HG02571 (cell line): Measurements from ENCODE around the gene DRD4.

ENCODE experiments used
- ATAC-seq: cut with Tn5 transposase; IDR thresholded peaks from one replicate; pipeline ENCODE4 v1.9.1; 2021; ENCODE audit warnings: mild to moderate bottlenecking, moderate library complexity; ENCODE audit not compliant: unreplicated experiment

Gene DRD4

DNA sequence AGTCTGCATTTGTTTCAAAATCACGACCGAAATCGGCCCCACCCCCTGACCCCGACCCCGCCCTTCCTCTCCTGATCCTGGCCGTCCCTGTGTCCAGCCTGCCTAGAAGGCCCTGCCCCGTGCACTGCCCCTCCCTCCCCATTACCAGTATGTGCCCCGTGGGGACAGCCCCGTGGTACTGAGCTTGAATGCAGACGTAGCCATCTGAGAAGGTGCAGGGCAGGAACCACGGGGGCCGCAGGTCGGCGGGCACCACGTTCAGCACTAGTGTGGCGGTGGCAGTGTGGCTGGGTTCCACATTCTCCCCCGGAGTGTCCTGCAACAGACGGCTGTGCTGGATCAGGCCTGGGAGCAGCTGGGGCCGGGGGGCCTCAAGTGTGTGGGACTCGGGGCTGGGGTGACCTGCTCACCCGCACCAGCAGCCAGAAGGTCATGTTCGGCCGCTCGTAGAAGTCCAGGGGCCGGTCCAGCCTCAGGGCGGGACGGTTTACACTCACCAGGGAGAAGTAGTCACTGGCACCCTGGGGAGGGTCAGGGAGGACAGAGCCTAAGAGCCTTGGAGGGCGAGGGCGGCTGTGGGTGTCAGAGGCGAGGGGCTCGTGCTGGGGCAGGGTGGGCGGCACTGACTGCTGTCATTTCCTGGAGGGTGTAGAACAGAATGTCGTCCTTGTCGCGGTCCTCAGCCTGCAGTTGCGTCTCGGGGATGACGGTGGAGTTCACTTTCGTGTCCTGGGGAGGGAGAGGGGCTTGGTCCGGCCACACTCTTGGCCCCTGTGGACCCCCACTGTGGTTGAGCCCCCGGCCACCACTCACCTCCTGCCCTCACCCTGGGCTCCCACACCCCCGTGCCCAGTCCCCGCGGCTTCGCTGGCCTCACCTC is 15.9 kb upstream of the DRD4 start:
- no peak for ATAC-seq

- ATAC-seq = no peak
Observed at GRCh38 chr11:621838-622237, 15.2 kb upstream of the DRD4 start.

DNA sequence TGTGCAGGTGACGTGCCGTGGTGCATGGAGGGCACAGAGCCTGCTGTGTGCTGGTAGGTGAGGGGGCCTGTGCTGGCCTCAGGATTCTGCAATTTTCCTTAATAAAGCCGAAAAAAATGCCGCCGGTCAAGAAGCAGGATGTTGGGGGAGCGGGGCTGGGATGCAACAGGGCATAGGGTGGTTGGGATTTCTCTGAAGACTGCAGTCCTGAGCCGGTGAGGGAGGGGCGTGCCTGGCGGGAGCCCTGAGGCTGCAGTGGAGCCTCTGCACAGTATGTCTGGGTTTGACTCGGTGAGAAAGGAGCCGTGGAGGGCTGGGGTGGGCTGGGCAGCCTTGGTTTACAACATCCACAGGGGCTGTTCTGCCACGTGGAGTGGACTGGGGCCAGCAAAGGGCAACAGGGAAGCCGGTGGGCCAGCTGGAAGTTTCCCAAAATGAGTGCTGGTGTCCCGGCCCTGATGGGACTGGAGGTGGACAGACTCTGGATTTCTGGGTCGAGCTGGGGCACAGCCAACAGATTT is 13.7 kb upstream of the DRD4 start:
- ATAC-seq = no peak

GRCh38 chr11:623999-624704 is 12.9 kb upstream of the DRD4 start:
- no peak for ATAC-seq

- ATAC-seq = no peak
Observed at GRCh38 chr11:624705-625635, 12.1 kb upstream of the DRD4 start, which contains the start of gene CDHR5. Gene CDHR5, minus strand, starts transcription at chr11:624955. Its CDS starts 53 bp downstream, at chr11:624902.

DNA sequence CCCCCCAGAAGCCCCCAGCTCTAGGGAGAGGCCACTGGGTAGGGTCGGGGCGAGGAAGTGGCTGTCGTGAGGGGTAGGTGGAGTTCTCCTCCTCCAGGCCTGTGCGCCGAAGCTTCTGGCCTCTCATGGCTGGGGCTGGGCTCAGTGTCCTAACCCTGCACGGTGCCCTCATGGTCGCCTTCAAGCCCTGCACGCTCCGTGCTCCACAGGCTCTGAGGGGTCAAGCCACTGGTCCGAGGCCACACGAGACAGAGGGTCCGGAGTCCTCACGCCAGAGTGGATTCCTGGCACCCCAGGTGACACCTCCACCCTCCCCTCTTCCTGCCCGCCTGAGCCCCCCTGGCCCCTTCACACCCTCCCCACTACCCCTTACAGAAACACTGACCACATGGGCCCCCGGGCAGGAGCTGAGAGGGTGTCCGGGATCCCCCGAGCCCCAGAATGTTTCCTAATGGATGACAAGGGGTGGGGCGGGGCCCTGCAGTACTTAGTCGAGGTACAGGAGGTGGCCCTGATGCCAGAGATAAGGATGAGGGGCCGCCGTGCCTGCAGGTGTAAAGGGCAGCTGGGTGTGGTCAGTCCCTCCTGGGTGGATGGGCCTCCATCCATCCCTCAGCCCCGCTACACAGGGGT is 11.3 kb upstream of the DRD4 start:
- no peak for ATAC-seq

DNA sequence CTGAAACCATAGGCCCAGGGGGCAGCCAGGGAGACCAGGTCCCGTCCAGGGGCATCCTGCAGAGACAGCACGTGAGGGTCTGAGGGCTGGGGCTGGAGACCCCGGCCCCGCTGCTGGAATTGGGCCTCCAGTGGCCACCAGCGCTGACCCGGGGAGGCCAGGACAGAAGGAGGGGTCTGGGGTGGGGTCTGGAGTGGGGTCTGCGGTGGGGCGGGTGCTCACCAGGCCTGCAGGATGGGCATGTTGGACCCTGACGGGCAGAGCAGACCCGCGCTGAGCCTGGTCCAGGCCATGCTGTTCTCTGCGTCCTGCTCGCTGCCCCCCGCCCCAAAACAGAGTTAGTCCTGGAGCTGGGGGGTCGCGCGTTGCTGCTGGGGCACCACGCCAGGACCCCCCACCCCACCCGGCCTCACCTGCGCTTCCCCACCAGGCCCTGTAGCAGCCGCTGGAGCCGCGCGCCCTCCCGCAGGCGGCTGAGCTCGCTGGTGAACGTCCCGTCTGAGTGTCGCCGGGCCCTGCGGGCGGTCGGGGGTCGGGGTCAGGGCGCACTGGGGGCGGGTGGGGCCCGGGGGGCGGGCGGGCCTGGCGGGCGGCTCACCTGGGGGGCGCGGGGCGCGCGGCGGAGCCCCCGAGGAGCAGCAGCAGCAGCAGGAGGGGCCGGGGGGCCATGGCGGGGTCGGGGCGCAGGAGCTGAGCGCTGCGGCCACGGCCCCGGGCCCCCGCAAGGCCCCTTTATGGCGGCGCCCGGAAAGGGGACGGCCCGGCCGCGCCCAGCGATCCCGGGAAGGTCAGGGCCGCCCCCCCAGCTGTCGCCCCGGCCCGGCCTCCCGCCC is 10.4 kb upstream of the DRD4 start, which contains the start of gene SCT:
TSS of gene SCT (minus strand) at position 707 of the 833 bp plus-strand sequence. CDS start at position 669, 38 bp downstream.
- no peak for ATAC-seq

GRCh38 chr11:627308-627576 is 9.8 kb upstream of the DRD4 start:
- ATAC-seq = no peak

DNA sequence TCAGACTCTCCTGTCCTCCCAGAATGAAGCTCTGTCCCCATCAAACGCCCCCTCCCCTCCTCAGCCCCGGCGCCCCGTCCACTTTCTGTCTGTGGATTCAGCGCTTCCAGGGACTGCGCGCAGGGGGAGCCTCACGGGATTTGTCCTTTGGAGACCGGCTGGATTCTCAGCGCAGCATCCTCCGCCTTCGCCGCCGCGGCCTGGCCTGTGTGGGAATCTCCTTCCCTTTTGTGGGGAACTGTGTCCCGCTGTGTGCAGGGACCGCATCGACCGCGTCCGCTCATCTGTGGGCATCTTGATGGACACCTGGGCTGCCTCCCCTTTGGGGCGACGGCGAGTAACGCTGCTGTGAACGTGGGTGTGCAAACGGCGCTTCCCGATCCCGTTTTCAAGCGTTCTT is 9.0 kb upstream of the DRD4 start:
- ATAC-seq = no peak

DNA sequence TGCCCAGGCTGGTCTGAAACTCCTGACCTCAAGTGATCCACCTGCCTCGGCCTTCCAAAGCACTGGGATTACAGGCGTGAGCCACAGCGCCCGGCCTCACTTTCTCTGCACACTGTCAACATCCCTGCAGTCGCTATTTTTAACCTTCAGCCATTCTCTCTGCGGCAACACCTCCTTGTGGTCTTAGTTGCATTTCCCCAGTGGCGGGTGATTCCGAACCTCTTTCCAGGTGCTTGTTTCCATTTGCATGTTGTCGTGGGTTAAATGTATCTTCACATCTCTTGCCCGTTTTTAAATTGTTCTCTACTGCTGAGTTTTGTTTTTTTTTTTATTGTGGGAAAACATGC is 7.9 kb upstream of the DRD4 start:
- ATAC-seq = no peak

GRCh38 chr11:630871-631270 is 6.2 kb upstream of the DRD4 start:
- no peak for ATAC-seq

- ATAC-seq = no peak
Observed at GRCh38 chr11:635945-636510, 1.0 kb upstream of the DRD4 start.

GRCh38 chr11:637333-637592 is 194 bp downstream of the DRD4 start:
- no peak for ATAC-seq

DNA sequence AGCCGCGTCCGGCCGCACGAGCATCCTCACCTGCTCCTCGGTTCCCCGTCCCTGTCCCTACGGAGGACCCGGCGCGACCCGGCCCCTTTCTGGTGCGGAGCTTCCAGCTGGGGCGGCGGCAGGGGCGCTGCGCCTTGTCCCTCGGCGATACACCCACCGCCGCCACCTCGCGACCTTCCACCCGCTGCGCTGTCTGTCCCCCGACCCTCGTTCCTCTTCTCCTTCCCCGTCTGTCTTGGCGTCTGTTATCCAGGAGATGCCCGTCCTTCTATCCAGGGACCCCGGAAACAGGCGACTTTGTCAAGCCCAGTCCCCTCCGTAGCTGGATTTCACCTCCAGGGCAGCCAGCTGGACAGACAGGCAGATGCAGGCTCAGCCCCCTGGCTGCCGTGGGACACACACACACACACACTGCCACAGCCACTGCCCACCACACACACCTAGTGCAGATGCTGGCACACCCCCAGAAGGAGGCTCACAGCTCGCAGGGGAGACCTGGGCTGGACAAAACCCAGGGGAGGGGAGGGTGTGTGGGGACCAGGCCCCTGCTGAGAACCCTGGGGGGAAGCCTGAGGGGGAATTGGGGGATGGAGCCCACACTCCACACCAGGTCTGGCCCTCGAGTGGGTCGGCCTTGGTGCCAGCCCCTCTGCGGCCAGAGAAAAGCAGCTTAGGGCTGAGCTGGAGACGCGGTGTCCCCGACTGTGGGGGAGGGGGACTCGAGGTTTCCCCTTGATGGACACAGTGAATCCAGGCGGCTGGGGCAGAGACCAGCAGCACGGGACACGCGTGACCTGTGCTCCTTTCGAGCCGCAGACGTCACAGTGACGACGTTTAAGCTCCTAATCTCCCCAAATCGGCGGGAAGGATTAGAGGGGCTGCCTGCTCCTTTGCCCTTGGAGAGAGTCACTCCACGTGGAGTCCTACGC is 788 bp downstream of the DRD4 start:
- ATAC-seq = no peak

DNA sequence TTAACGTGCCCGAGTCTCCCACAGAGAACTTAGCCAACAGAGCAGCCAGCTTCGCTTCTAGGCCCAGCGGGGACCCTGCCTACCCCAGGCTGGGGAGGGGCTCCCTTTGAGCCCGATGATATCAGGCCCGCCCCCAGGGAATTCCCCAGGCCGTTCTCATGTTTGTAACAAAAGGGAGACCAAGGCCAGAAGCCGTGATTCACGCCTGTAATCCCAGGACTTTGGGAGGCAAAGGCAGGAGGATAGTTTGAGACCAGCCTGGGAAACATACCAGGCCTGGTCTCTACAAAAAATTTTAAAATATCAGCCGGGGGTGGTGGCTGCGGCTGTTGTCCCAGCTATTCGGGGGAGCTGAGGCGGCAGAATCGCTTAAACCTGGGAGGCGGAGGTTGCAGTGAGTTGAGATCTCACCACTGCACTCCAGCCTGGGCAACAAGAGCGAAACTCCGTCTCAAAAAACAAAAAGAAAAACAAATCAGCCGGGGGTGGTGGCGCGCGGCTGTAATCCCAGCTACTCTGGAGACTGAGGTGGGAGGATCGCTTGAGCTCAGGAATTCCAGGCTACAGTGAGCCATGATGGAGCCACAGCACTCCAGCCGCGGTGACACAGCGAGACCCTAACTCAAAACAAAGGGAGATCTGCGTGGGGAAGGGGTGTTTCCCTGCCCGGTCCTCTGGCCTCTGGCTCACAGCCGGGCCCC is 1.7 kb downstream of the DRD4 start:
- no peak for ATAC-seq

DNA sequence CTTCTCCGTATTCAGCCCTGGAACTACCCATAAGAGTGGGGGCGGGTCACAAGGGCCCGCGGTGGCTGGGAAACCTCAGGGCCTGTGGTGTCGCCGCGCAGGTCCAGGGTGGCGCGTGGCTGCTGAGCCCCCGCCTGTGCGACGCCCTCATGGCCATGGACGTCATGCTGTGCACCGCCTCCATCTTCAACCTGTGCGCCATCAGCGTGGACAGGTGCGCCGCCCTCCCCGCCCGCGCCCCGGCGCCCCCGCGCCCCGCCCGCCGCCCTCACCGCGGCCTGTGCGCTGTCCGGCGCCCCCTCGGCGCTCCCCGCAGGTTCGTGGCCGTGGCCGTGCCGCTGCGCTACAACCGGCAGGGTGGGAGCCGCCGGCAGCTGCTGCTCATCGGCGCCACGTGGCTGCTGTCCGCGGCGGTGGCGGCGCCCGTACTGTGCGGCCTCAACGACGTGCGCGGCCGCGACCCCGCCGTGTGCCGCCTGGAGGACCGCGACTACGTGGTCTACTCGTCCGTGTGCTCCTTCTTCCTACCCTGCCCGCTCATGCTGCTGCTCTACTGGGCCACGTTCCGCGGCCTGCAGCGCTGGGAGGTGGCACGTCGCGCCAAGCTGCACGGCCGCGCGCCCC is 2.4 kb downstream of the DRD4 start:
- no peak for ATAC-seq

- no peak for ATAC-seq
Observed at GRCh38 chr11:640021-640706, 3.1 kb downstream of the DRD4 start.
